Keratinocyte (primary cell): ENCODE results near the gene PLA2R1. TPM values are rescaled to one million over a fixed set of nuclear protein-coding genes. Genes with fewer than 3 reads are reported as not detected.

Experiments
- DNase-seq: peaks from one replicate; pipeline ENCODE4 v3.0.0-alpha.2; 2011; ENCODE audit warnings: low read depth, missing footprints, low spot score
- FAIRE-seq: peaks from 2 replicates; lab custom pipeline; 2011; peaks lifted over from hg19 to GRCh38; lab: Jason Lieb, UNC
- H2AFZ ChIP-seq: 2 replicates; pipeline ENCODE4 v1.6.0; 2012; ENCODE audit warnings: low read length, control low read depth, inconsistent platforms; ENCODE audit not compliant: control insufficient read depth
- H3K27ac ChIP-seq: 2 replicates; pipeline ENCODE4 v1.5.1; 2011; ENCODE audit warnings: low read length; ENCODE audit not compliant: control insufficient read depth, insufficient read depth
- H3K27me3 ChIP-seq: 3 replicates; pipeline ENCODE4 v1.6.0; 2011; ENCODE audit warnings: low read length; ENCODE audit not compliant: control insufficient read depth, insufficient read depth; ENCODE audit errors: extremely low read depth
- H3K36me3 ChIP-seq, 2 experiments: 2 replicates in 1 of 2; 3 replicates in 1 of 2; pipeline ENCODE4 v1.5.1; 2011; ENCODE audit warnings: low read length in 2 of 2, mild to moderate bottlenecking in 1 of 2; ENCODE audit not compliant: control insufficient read depth in 2 of 2, insufficient read depth in 2 of 2; ENCODE audit errors: extremely low read depth in 1 of 2
- H3K4me1 ChIP-seq: 3 replicates; pipeline ENCODE4 v1.5.1; 2011; ENCODE audit warnings: low read length; ENCODE audit not compliant: control insufficient read depth, insufficient read depth; ENCODE audit errors: extremely low read depth
- H3K4me2 ChIP-seq: 3 replicates; pipeline ENCODE4 v1.6.0; 2011; ENCODE audit warnings: low read depth, low read length; ENCODE audit not compliant: control insufficient read depth, insufficient read depth; ENCODE audit errors: extremely low read depth
- H3K4me3 ChIP-seq, 3 experiments: fragments of 200-600 bp in 1 of 3; sonication (generic) in 1 of 3; 2 replicates in 2 of 3; 3 replicates in 1 of 3; pipeline ENCODE4 v1.5.1; 2011 to 2016; ENCODE audit warnings: low read length in 3 of 3, mild to moderate bottlenecking in 3 of 3, control low read depth in 2 of 3, inconsistent platforms in 1 of 3, low read depth in 1 of 3, mixed read lengths in 1 of 3, mixed run types in 1 of 3, moderate library complexity in 1 of 3; ENCODE audit not compliant: control insufficient read depth in 2 of 3, insufficient read depth in 2 of 3; ENCODE audit errors: extremely low read depth in 1 of 3
- H3K79me2 ChIP-seq: 2 replicates; pipeline ENCODE4 v1.6.0; 2012; ENCODE audit warnings: low read length; ENCODE audit not compliant: control insufficient read depth, insufficient read depth
- H3K9ac ChIP-seq: 3 replicates; pipeline ENCODE4 v1.6.0; 2011; ENCODE audit warnings: low read length; ENCODE audit not compliant: control insufficient read depth, insufficient read depth; ENCODE audit errors: extremely low read depth
- H3K9me1 ChIP-seq: 3 replicates; pipeline ENCODE4 v1.6.0; 2011; ENCODE audit warnings: low read length; ENCODE audit not compliant: control insufficient read depth, insufficient read depth; ENCODE audit errors: extremely low read depth
- H3K9me3 ChIP-seq: 2 replicates; pipeline ENCODE4 v1.5.1; 2012; ENCODE audit warnings: low read depth, low read length; ENCODE audit not compliant: control insufficient read depth
- H4K20me1 ChIP-seq: 3 replicates; pipeline ENCODE4 v1.6.0; 2011; ENCODE audit warnings: low read length; ENCODE audit not compliant: control insufficient read depth, insufficient read depth; ENCODE audit errors: extremely low read depth
- CTCF ChIP-seq, 3 experiments: IDR thresholded peaks in 1 of 3; conservative IDR thresholded peaks in 1 of 3; optimal IDR thresholded peaks in 1 of 3; 2 replicates in 2 of 3; 3 replicates in 1 of 3; pipeline versions ENCODE3 to v1.5.1; 2011; ENCODE audit warnings: low read length in 3 of 3, mild to moderate bottlenecking in 3 of 3, moderate library complexity in 2 of 3, control low read depth in 1 of 3, inconsistent platforms in 1 of 3; ENCODE audit not compliant: insufficient read depth in 2 of 3; ENCODE audit errors: extremely low read depth in 1 of 3
- EZH2 ChIP-seq: IDR thresholded peaks from one replicate; pipeline ENCODE4 v1.6.1; 2012; ENCODE audit warnings: inconsistent platforms, mild to moderate bottlenecking, low read length, moderate library complexity
- dilution Hi-C: fragments of 300-500 bp; cut with MboI; formaldehyde crosslinking; loops from one replicate; pipeline ENCODE4 v1.7.0; 2020; ENCODE audit warnings: low sequenced_read_pairs; ENCODE audit not compliant: extremely low pct_ligation_motif_present
- polyA plus RNA-seq, 5 experiments: library from polyadenylated mRNA; depleted of rRNA in 3 of 5; stranded (reverse) in 3 of 5; stranded (forward) in 1 of 5; unstranded in 1 of 5; fragments of >200 nt; gene quantifications; 1 replicate in 1 of 5; 2 replicates in 3 of 5; 3 replicates in 1 of 5; pipeline versions ENCODE4 v1.2.1 to v1.2.3, GENCODE V29; 2011 to 2012; ENCODE audit warnings: missing spikeins in 2 of 5, low read depth in 1 of 5, low replicate concordance in 1 of 5

Gene PLA2R1
- polyA plus RNA-seq, 1 donor (not counting 4 experiments of a cell fraction or from before 2014, with no cell fraction given), result 12.3 TPM

DNA sequence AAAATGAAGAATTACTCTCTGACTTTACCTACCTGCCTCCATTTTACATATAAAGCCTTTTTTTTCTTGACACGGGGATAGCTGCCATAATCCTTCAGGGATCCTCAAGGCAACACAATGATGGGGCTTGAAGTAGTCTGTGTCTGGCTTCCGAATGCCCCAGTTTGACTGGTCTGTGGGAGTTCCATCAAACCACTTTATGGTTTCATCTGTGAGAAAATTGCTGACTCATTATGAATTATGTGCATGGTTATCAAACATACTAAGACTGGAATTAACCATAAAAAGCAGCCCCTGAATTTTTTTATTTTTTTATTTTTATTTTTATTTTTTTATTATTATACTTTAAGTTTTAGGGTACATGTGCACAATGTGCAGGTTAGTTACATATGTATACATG is 117.5 kb downstream of the PLA2R1 start:
- H4K20me1 ChIP-seq, result no peaks in the 10 kb centered on the region
- H2AFZ ChIP-seq, result no peak overlapping the region
- H3K9me3 ChIP-seq, result no peaks in the 10 kb centered on the region
- H3K4me1 ChIP-seq, result no peaks in the 10 kb centered on the region
- no peaks in the 10 kb centered on the region for H3K27me3 ChIP-seq
- peaks cover 0 to 2% of the 10 kb centered on the region in 2 experiments for H3K36me3 ChIP-seq
- H3K27ac ChIP-seq, result no peak overlapping the region
- no peak for TF ChIP-seq EZH2
- no peak for TF ChIP-seq CTCF (optimal IDR thresholded peaks at IDR 0.05 in 1 of 3, IDR thresholded peaks at IDR 0.05 in 1 of 3, conservative IDR thresholded peaks at IDR 0.05 in 1 of 3; ENCODE audit: extremely low read depth in 1 of 3, insufficient read depth in 2 of 3, low read length in 3 of 3)
- dilution Hi-C loops, result no loop called here
- H3K9me1 ChIP-seq, result no peaks in the 10 kb centered on the region
- FAIRE-seq (no peak), DNase-seq (no peak)
- no peak overlapping the region for H3K4me3 ChIP-seq
- H3K4me2 ChIP-seq, result no peak overlapping the region
- H3K9ac ChIP-seq, result no peak overlapping the region
- H3K79me2 ChIP-seq, result no peaks in the 10 kb centered on the region

DNA sequence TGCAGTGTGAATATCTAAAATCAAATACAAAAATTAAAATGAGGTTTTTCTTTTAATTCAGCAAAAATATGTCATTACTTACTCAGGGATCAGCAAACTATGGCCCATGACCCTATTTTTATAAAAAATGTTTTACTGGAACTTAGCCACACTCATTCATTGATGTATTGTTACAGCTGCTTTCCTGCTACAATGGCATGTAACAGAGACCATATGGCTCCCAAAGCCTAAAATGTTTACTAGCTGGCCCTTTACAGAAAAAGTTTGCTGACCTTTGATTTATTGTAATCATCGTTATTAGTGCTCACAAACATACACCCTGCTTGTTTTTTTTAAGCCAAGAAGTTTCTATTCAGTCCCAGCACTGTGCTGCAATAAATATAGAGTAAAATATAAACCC is 120.3 kb downstream of the PLA2R1 start:
- H3K79me2 ChIP-seq, result no peaks in the 10 kb centered on the region
- dilution Hi-C loops, result no loop called here
- no peak overlapping the region for H2AFZ ChIP-seq
- H3K27me3 ChIP-seq, result no peaks in the 10 kb centered on the region
- peaks cover 0 to 4% of the 10 kb centered on the region in 2 experiments for H3K36me3 ChIP-seq
- H3K4me1 ChIP-seq, result no peaks in the 10 kb centered on the region
- no peaks in the 10 kb centered on the region for H3K9me1 ChIP-seq
- no peak for TF ChIP-seq EZH2
- H3K4me3 ChIP-seq, result no peak overlapping the region
- H3K9ac ChIP-seq, result no peak overlapping the region
- H3K27ac ChIP-seq, result no peak overlapping the region
- no peak overlapping the region for H3K4me2 ChIP-seq
- FAIRE-seq (no peak), DNase-seq (no peak)
- H4K20me1 ChIP-seq, result no peaks in the 10 kb centered on the region
- no peaks in the 10 kb centered on the region for H3K9me3 ChIP-seq

DNA sequence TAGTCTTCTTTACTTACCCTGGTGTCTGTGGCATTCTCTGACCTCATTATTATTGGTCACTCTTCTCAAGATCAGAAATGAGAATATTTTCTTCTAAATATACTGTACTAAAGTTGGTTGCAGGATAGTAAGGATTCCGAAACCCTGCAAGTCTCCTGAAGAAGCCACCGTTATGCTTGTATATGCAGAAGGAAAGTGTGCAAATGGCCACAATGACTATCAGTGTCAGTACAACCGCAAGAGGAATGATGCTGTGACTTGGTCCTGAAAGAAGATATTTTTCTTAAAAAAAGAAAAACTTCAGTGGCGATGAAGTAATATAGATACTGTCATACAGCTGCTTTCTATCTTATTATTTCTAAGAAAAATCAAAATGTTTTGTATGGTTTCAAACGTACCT is 120.7 kb downstream of the PLA2R1 start:
- no peak overlapping the region for H2AFZ ChIP-seq
- dilution Hi-C loops, result no loop called here

More for the DNA sequence above, 120.7 kb downstream of the PLA2R1 start:
- Histone ChIP-seq H3K79me2 (no peaks in the 10 kb centered on the region), H3K27me3 (no peaks in the 10 kb centered on the region), H3K4me2 (no peak overlapping the region), H3K9ac (no peak overlapping the region), H3K4me1 (no peaks in the 10 kb centered on the region), H3K27ac (no peak overlapping the region), H3K9me1 (no peaks in the 10 kb centered on the region), H3K36me3 (peaks cover 0 to 4% of the 10 kb centered on the region in 2 experiments), H4K20me1 (no peaks in the 10 kb centered on the region), H3K9me3 (no peaks in the 10 kb centered on the region), H3K4me3 (no peak overlapping the region)
- no peak for DNase-seq
- FAIRE-seq, result no peak
- no peak for TF ChIP-seq CTCF (optimal IDR thresholded peaks at IDR 0.05 in 1 of 3, IDR thresholded peaks at IDR 0.05 in 1 of 3, conservative IDR thresholded peaks at IDR 0.05 in 1 of 3; ENCODE audit: extremely low read depth in 1 of 3, insufficient read depth in 2 of 3, low read length in 3 of 3)
- TF ChIP-seq EZH2, result no peak
